ENCODE results near the gene BNC2. TPM values are rescaled to one million over a fixed set of nuclear protein-coding genes. Genes with fewer than 3 reads are reported as not detected.
A peak's percentile ranks its signal among the peaks of the same experiment; 100 is the strongest.

Gene BNC2
- total RNA-seq, 4 donors from 2014 or later = 3.9 to 45.4 (median 13.1) TPM

DNA sequence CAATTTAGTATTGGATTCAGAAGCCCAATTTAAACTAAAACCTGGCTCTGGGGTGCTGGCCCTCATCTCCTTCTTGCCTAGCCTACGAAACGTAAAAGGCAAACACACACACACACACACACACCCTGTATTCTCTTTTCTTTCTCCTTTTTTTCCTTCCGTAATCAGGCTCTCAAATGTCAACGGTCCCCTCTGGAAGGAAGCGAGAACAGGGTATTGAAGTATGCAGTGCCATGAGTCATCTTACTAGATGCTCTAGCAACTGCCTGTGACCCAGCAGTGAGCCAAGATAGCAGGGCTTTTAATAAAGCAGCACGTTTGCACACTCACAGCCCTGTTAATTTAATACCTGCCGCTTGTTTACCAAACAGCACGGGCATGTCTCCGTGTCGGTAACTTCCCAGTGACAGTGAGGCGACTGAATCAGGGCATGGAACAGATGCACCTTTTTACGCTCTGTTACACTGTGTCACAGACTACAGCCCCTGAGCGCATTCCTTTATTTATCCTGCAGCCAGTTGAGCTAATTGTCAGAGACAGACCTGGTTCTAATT, 243.8 kb downstream of the BNC2 start:
- TF ChIP-seq, protein P1, sequence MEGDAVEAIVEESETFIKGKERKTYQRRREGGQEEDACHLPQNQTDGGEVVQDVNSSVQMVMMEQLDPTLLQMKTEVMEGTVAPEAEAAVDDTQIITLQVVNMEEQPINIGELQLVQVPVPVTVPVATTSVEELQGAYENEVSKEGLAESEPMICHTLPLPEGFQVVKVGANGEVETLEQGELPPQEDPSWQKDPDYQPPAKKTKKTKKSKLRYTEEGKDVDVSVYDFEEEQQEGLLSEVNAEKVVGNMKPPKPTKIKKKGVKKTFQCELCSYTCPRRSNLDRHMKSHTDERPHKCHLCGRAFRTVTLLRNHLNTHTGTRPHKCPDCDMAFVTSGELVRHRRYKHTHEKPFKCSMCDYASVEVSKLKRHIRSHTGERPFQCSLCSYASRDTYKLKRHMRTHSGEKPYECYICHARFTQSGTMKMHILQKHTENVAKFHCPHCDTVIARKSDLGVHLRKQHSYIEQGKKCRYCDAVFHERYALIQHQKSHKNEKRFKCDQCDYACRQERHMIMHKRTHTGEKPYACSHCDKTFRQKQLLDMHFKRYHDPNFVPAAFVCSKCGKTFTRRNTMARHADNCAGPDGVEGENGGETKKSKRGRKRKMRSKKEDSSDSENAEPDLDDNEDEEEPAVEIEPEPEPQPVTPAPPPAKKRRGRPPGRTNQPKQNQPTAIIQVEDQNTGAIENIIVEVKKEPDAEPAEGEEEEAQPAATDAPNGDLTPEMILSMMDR (IDR thresholded peaks at IDR 0.05) = no peak
- no peak for TF ChIP-seq POLR2A (IDR thresholded peaks at IDR 0.05)
- Histone ChIP-seq H3K4me1 (peaks cover 0 to 9% (median 0%) of the 10 kb centered on the region in 4 donors), H3K9me3 (no peaks in the 10 kb centered on the region), H3K4me3 (no peak overlapping the region), H3K27me3 (no peaks in the 10 kb centered on the region), H3K36me3 (no peaks in the 10 kb centered on the region), H3K27ac (peak overlapping the region in 2 of 4 donors; percentile 36 to 59)
- no peak for DNase-seq

DNA sequence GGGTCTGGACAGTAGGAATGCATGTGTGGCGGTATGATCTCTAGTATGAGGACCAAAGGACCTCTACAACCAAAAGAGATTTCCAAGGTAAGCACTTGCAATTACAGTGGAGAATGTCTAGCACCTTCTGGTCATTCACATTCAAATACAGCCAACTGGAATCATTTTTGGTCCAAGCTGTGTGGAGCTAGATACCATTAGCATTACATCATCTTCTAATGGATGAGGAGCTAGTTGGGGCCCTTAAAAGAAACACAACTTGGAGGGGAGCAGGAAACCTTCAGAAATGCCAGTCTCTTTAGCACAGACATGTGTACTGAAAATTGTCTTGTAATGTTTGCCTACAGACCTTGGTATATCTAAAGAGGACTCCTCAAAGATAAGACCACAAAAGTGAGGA, 244.7 kb downstream of the BNC2 start:
- no peaks in the 10 kb centered on the region for H3K36me3 ChIP-seq
- H3K9me3 ChIP-seq = no peaks in the 10 kb centered on the region
- H3K4me1 ChIP-seq = peaks cover 0 to 9% (median 0%) of the 10 kb centered on the region in 4 donors
- H3K4me3 ChIP-seq = no peak overlapping the region
- TF ChIP-seq POLR2A (IDR thresholded peaks at IDR 0.05) = no peak
- TF ChIP-seq, protein P1 (IDR thresholded peaks at IDR 0.05) = no peak
- no peak for DNase-seq
- H3K27me3 ChIP-seq = no peaks in the 10 kb centered on the region
- H3K27ac ChIP-seq = peak overlapping the region in 1 of 4 donors; percentile 59

DNA sequence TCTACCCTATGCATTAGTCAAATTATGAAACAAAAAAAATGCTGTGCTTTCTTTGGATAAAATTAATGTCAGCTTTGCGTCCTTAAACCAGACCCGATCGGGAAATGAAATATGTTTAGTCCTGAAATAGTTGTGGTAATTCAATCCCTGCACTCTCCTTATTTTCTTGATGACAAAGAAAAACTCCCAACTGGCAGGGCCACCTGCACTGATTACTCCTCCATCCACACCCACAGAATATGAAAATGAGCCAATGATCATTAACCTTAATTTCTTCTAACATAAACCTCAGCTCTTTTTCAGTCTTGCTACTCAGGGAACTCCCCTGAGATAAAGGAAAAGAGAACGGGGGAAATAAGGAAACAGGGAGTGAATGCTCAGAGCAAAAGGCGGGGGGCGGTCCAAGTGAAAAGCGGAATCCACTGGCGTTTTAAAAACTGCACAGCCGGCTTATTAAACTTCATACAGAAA, 245.3 kb downstream of the BNC2 start:
- TF ChIP-seq POLR2A (IDR thresholded peaks at IDR 0.05) = no peak
- TF ChIP-seq, protein P1 (IDR thresholded peaks at IDR 0.05) = no peak
- peak overlapping the region in 1 of 4 donors; percentile 59 for H3K27ac ChIP-seq
- DNase-seq = no peak
- H3K4me3 ChIP-seq = no peak overlapping the region
- peaks cover 0 to 9% (median 0%) of the 10 kb centered on the region in 4 donors for H3K4me1 ChIP-seq
- H3K9me3 ChIP-seq = no peaks in the 10 kb centered on the region
- no peaks in the 10 kb centered on the region for H3K36me3 ChIP-seq
- H3K27me3 ChIP-seq = no peaks in the 10 kb centered on the region

DNA sequence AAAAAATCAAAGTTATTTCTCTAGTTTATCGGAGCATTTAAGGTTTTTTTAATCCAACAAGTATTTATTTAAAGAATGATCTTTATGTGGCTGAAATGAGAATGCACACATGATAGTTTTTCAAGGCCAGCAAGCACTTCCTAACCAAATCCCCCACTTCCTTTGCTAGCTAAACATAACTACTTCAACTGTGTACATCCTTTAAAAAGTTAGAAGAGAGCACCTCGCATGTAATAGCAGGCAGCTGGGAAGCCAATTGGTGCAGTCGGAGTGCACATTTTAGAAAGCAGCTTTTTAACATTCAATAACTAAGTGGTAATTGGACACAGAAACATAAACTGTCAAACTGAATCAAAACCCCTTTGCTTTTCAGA, 245.7 kb downstream of the BNC2 start:
- Histone ChIP-seq H3K4me1 (peaks cover 0 to 9% (median 0%) of the 10 kb centered on the region in 4 donors), H3K27ac (no peak overlapping the region), H3K36me3 (no peaks in the 10 kb centered on the region), H3K9me3 (no peaks in the 10 kb centered on the region), H3K4me3 (no peak overlapping the region), H3K27me3 (no peaks in the 10 kb centered on the region)
- TF ChIP-seq POLR2A (IDR thresholded peaks at IDR 0.05) = no peak
- TF ChIP-seq, protein P1 (IDR thresholded peaks at IDR 0.05) = no peak
- no peak for DNase-seq

DNA sequence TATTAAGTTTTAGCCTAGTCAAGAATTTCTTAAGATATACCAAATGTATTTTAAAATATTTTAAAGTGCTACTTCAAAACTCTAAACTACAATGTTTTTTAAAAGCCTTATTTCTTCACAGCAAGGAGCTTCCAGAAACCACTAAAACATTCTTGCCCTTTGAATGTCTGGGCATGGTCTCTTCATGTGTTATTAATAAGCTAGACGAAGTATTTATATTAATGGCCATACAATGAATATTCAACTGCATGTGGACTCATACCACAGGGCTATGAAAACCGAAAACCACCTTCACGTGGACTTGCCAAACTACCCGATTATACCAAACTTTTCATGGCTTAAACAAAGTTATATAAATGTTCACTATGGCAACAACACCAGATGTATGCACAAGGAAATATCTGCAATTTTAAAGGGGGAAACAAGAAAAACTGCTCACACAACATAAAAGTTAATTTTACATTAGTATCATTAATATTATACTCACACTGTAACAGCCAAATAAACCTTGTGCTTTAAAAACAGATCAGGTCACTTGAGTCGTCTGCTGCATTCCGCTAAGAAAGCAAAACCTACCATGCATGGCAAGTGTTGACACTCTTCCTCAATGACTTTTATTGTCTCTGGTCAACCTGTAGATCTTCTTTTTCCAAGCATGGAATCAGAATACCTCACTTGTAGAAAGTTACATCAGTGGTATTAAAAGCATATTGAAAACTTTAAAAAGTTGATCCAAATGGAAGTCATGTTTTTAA, 246.3 kb downstream of the BNC2 start:
- DNase-seq = no peak
- H3K4me1 ChIP-seq = peaks cover 0 to 9% (median 0%) of the 10 kb centered on the region in 4 donors
- no peak overlapping the region for H3K4me3 ChIP-seq
- H3K27ac ChIP-seq = no peak overlapping the region
- no peaks in the 10 kb centered on the region for H3K36me3 ChIP-seq
- no peak for TF ChIP-seq POLR2A (IDR thresholded peaks at IDR 0.05)
- TF ChIP-seq, protein P1 (IDR thresholded peaks at IDR 0.05) = no peak
- H3K9me3 ChIP-seq = no peaks in the 10 kb centered on the region
- no peaks in the 10 kb centered on the region for H3K27me3 ChIP-seq

All from Peyer's patch (tissue), 4 donors.